ENCODE results near the gene PTGIS.

Gene PTGIS

DNA sequence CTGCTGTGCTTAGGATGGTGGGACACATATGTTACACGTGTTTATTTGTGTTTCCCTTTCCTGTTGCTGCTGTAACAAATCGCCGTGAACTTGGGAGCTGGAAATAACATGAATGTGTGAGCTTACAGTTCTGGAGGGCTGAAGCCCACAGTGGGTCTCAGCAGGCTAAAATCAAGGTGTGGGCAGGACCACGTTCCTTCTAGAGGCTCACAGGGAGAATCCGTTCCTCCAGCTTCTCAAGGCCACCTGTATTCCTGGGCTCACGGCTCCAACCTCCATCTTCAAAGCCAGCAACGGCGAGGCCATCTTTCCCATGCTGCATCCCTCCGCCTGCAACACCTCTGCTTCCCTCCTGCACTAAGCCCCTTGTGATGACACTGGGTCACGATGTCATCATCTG lies 27.4 kb upstream of the PTGIS start:
- DNase-seq = no peak

DNA sequence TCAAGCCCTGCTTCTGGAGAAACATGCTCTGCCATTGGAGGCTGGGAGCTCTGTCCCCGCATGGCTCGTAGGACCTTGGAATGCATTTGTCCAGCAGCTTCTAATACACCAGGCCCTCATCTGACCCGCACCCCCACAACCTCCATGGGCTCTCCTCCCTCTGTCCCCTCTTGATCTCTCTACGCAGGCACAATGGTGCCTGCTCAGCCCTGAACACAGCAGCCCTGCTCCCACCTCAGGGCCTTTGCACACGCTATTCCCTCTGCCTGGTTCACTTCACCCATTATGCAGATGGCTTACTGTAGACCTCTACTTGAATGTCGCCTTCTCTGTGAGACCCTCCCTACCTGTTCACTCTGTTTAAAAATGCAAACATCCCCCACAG lies 27.0 kb upstream of the PTGIS start:
- no peak for DNase-seq

DNA sequence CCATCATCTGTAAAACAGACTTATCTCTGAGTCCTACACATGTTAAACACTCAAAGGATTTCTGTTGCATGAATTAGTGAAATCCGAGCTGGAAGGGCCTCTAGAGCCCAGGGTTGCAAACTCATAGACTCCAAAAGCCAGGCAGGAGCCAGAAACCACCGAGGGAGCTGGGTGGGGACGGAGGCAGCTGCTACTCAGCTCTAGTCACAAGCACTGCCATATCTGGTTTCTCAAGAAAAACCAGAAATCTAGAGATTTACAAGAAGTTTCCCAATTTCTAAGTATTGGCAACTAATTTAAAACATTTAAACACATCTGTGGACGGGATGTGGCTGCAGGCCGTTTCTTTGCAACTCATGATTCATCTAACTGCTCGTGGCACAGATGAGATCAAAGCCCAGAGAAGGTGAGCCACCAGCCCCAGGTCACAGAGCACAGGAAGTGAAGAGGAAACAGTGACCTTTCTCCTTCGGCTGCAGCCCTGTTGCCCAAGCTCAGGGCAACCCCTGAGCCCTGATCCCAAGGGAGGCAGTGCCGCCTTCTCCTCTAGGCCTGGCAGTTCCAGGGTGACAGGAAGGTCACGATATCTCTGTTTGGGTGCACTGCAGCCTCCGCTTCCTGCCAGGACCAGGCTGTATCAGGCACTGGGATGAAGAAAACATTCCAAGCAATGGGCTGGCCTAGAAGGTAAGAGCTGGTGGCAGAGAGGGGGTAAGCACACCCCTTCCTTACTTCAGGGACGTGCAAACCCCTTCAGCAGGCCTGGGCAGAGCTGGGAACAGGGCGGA lies 26.4 kb upstream of the PTGIS start:
- DNase-seq = no peak

DNA sequence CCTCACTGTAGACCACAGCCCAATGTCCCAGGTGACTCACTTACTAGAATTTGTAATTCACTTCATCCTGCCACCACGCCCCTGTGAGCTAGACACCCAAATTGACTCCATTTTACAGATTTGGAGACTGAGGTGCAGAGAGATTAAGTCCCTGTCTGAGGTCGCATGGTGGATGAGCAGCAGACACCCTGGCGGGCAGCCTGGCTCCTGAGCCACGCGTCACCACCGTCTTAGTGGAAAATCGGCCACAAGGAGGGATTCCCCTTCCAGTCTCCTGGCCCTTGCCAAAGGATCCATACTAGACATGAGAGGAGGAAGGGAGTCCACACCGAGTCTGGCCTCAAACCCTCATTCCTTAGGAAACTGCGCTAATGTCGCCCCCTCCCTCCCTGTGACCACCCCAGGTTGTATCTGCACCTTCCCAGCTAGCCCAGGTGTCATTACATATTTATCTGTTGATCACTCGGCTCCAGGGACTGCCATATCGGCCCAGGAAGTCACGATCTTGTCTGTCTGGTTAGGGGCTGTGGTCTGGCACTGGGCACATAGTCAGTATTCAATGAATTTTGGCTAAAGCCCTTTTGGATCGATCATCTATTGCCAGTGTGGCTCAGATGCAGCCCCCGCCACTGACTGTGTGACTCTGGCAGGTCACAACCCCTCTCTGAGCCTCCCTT lies 25.7 kb upstream of the PTGIS start:
- DNase-seq = no peak

DNA sequence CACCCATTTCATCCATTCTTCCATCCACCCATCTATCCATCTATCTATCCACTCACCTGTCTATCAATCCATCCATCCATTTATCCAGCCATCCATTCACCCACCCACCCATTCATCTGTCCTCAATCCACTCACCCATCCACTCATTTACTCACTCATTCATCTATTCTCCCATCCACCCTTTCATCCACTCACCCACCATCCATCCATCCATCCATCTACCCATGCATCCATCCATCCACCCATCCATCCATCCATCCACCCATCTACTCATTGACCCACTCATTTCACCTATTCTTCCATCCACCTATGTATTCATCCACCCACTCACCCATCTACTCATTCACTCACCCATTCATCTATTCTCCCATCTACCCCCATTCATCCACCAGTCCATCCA lies 24.2 kb upstream of the PTGIS start:
- no peak for DNase-seq

DNA sequence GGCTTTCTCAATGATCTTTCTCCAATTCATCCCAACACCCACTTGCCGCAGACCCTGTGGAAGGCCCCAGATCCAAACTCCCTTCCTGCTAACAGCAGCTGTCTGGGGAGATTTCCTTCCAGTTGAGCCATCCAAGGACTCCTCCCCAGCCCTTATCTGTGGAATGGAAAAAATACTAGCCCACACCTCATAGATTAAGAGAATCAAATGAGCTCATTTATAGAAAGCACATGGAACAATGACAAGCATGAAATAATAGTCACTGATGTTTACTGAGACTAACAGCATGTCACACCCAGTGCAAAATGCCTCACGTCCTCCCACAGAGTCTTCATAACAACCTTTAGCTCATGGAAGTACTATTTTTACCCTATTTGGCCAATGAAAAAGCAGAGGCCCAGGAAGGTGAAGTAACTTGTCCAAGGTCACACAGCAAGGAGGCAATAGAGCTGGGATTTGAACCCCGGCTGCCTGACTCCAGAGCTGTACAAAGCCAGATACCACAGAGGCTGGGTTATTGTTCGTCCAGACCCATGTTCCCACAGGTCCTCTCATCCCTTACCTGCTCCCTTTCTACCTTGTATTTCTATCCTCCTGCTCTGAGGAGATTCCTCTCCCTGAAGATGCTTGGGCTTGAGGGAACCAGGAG lies 23.4 kb upstream of the PTGIS start:
- peak; percentile 12 for DNase-seq

DNA sequence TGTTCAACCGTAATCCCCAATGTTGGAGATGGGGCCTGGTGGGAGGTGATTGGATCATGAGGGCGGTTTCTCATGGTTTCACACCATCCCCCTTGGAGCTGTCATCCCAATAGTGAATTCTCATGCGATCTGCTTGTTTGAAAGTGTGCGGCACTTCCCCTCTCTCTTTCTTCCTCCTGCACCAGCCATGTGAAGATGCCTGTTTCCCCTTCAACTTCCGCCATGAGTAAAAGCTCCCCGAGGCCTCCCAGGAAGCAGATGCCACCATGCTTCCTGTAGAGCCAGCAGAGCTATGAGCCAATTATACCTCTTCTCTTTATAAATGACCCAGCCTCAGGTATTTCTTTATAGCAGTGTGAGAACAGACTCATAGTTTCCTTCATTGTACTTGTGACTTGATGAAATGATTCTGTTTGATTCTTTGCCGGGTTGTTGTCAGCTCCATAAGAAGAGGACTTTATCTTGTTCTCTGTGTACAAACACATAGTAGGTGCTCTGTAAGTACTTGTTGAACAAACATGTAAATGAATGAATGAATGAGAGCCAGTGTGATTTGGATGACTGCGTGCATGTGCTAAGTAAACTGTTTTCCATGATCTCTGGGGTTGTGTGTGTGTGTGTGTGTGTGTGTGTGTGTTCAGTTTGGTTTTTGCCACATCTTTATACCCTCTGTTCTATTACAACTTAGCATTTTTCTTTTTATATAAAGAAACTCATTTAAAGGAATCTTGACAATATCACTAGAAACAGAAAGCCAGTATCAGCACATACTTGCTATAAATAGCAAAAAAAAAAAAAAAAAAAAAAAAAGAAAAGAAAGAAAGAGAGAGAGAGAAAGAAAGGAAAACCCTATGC lies 22.5 kb upstream of the PTGIS start:
- no peak for DNase-seq

DNA sequence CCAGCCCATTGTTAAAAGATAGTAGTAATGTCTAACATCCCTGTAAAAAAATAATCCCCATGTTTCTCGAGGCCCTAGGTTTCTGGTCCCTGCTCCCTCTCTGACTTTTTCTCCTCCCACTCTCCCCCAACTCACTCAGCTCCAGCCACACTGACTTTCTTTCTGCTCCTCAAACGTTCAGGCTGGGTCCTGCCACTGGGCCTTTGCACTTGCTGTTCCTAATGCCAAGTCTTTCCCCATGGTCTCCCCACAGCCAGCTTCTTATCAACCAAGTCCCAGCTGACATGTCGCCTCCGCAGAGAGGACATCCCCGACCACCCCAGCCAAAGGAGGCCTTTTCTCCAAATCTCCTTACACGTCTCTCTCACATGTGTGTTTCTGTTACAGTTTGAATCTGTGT lies 21.8 kb upstream of the PTGIS start:
- no peak for DNase-seq

DNA sequence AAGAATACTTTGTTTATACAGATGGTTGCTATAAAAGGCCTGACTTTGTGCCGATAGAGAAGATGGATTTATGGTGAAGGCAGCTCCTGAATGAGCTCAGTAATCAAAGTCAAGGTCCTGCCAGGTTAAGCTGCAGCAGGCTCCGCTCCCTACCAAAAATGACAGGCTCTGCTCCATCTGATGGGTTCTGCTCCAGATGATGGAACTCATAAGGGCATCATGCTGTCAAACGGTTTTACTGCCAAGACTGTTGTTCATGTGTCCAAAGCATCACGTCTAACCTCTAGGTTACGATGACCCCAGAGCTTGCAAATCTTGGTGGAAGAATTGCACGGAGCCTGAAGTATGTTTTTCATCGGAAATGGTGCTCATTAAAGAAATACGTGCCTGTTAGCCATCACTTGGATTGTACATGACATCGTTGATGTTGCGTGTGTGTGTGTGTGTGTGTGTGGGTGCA lies 19.2 kb upstream of the PTGIS start:
- no peak for DNase-seq

DNA sequence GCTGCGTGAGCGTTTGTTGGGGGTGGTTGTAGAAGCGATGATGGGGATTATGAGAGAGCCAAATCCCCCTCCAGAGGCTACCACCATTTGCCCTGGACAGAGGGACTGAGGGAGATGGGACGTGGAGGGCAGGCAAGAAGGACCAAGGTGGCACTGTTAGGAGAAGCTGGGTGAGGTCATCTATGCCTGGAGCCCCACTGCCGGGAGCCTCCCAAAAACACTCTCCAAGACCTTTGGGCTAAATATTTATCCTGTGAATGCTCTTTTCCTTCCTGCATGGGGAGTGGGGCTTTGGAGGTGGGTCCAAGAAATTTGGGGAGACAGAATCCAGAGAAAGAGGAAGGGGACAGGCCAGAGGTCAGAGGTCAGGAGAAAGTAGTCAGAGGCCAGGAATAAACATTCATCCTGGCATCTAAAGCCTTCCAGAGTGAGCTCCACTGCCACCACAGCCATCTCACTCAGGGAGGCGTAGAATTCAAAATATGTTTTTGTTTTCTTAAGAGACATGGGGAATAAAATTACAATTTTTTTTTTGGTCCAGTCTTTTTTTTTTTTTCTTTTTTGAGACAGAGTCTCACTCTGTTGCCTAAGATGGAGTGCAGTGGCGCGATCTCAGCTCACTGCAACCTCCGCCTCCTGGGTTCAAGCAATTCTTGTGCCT lies 17.8 kb upstream of the PTGIS start:
- DNase-seq = no peak

DNA sequence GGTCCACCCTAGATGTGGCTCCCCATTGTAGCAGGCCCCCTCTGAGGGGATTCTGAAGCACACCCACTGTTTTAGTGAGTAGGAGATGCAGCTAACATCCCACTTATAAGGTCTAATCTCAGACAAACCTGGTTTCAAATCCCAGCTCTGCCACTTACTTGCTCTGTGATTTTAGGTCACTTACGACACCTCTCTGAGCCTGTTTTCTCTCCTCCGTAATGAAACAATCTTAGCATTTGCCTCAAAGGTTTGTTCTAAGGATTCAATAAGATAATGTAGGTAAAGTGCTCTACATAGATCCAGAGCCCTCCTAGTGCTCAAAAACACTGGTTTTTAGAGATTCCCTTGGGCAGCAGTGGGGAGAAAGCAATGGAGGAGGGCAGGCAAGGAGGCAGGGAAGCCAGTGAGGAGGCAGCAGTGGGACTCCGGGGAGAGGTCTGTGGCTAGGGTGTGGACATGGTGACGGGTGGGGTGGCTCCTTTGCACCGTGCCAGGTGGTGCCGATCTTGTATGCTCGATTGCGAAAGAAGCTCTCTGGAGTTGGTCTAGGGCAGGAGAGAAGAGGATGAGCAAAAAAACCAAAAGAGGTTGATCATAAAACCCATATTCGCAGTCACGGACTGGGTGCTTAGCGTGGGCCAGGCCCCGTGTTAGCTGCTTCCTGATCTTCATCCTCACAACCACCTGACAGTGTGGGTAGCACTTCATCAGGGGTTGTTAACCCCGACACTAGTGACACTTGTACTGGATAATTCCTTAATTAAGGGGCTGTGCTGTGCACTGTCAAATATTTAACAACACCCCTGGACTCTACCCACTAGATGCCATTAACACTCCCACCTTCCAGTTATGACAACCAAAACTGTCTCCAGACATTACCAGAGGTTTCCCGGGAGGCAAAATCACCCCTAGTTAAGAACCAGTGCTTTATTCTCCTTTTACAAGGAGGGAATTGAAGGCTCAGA lies 16.8 kb upstream of the PTGIS start:
- no peak for DNase-seq

DNA sequence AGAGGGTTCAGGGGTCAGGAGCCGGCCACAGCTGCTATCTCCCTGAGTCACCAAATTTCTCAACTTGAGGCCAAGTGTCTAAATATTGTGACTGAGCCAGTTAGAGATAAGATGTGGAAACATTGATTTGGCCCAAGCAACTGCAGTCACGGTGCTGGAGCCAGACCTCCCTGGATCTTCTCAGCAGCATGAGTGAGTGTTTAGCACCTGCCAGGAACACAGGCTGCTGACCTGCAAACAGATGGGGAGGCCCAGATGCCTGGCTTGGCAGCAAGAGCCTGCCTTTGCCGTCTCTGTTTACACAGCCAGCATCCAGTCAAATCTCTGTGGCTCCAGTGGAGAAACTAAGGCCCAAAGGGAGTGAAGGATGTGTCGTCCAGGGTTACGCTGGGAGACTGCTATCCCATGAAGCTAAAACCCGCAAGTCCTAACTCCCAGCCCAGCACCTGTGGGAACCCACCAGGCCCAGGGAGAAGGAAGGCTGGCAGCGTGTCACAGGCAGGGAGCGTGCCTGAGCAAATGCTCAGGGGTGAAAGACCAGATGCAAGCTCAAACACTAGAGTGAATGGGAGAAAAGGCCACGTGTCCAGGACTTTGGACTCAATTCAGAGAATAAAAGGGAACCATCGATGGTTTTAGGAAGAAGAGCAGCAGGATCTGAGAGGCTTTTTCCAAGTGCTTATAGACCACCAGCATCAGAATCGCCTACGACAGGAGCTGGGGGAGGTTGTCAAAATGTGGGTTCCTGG lies 15.9 kb upstream of the PTGIS start:
- DNase-seq = peak; percentile 3

DNA sequence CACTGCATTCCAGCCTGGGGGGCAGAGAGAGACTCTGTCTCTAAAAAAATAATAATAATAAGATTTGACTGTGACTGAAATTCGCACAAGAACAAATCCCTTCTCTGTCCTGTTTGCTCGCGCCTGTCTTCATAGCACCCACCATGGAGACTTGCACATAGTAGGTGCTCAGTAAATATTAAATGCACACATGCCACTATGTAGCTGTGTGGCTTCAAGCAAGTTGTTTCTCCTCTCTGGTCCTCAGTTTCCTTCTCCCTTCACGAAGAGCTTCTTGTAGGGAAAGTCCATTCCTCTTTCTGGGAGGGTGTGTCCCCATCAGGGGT lies 15.4 kb upstream of the PTGIS start:
- DNase-seq = no peak

DNA sequence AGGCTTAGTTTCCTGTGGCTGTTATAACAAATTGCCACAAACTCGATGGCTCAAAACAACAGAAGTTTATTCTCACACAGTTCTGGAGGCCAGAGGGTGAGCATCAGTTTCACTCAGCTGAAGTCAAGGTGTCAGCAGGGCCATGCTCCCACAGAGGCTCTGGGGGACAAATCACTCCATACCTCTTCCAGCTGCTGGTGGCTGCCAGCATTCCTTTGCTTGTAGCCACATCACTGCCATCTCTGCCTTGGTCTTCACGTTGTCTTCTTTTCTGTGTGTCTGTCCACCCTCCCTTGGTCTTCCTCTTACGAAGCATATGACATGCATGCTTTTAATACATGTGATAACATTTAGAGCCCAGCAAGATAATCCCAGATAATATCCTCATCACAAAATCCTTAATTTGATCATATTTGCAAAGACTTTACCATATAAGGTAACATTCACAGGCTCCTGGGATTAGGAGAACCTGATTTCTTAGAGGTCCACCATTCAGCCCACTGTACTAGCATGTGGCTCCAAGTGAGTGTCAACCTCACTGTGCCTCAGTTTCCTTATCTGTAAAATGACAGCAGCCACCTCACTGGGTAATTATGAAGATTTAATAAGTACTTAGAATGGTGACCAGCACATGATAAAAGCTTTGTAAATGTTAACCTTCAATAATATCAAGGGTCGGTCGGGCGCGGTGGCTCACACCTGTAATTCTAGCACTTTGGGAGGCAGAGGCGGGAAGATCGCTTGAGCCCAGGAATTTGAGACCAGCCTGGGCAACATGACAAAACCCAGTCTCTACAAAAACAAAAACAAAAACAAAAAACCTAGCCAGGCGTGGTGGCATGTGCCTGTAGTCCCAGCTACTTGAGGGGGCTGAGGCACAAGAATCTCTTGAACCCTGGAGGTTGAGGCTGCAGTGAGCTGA lies 14.7 kb upstream of the PTGIS start:
- DNase-seq = no peak

DNA sequence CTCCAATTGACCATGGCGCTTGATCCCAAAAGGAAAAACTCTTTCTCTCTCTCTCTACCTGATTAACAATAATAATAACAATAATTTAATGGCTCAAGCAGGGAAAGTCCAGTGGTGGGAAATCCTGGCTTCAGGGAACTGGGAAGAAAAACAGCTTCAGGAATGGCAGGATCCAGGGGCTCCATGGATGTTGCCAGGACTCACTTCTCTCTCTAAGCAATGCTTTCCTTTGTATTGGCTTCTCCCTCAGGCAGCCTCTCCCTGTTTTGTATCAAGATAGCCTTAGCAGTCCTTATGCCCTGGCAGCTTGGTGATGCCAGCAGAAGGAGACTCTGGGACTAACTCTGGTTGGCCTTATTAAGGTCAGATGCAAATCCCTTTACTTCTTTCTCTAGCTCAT lies 13.5 kb upstream of the PTGIS start:
- DNase-seq = no peak

DNA sequence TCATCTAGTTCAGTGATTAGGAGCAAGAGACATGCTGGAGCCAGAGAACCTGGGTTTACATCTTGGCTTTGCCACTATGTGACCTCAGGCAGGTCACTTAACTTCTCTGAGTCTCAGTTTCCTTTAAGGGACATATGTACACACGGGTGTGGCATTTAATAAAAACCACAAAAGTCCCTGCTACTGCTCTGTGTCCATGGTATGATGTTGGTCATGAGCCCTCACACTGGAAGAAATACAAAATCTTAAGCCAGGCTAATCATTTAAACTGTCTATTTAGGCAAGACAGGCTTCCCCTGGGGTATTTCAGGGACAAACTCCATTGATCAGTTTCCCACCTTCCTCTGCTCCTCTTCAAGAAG lies 12.9 kb upstream of the PTGIS start:
- no peak for DNase-seq

DNA sequence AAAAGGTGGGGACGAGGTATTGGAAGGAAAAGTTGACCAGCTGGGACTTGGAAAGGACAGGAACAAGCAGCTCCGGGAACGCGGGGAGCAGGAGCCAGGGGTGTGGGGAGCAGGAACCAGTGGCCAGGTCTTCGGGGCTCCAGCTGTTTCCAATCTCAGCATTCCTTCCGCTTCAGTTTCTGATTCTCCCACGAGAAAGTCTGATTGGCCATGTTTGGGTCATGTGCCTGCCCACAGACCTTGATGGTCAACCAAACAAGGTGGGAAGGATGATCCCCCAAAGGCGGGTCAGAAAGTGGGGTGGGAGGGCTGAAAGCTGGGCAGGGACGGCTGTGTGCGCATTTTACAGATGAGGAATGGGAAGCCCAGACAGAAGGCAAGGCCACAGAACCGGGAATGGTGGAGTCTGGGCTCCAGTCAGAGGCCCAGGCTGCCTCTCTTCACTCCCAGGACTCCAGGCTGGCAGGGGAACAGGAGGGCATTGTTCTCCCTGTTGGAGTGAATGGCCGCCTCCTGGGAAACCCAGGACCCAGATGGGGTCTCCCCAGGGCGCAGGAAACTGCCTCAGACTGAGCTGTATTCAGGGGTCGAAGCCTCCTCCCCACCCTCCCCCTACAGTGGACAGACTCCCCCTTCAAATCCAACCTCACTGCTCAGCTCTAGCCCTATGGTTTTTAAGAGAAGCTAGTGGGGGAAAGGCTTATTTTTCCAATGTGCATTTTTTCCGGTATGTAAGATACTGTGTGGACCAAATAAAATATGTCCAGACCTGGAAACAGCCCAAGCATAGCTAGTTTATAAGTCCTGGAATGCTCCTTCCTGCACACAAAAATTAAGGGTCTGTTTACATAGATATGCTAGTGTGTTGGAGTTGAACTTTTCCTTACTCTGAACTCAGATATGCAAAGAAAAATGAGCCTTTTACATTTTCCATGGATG lies 12.2 kb upstream of the PTGIS start:
- DNase-seq = no peak

DNA sequence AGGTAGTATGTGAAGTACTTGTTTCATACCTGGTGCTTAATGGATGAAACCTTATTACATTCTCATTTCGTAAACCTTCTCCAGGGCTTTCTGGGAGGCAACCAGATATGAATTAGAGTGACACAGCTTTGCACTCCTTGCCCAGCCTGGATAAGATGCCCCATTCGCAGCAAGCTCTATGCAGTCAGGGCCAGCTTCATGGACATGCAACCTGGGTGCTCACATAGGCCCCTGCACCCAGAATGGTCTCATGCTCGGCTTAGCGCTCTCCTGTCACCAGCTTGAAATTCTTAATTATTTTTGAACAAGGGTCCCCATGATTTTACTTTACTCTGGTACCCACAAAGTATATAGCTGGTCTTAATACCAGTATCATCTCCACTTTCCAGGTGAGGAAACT lies 11.3 kb upstream of the PTGIS start:
- no peak for DNase-seq

DNA sequence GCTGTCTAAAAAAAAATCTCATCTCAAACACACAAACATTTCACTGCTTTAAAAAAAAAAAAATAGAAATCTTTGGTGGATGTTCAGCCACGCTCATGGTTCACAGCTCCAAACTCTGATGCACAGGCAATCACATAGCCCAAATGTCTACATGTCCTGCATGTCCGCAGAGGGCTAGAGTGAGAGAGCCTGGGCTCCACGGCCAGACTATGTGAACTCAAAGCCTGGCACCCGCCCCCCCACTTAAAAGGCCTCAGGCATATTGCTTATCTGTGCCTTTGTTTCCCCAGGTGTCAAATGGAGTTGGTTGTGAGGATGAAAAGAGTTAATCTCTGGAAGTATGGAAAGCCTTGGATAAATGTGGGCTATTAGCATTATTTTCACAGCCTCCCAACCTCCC lies 10.5 kb upstream of the PTGIS start:
- no peak for DNase-seq

Data from hematopoietic multipotent progenitor cell treated with erythropoietin and hydrocortisone succinate and interleukin-3 and kit ligand, for 8 days (in vitro differentiated cells).